A549 treated with RU486 at 1 μM for 4 hours (cell line): ENCODE data around the gene SLC31A2. TPM values are rescaled to one million over a fixed set of nuclear protein-coding genes. Genes with fewer than 3 reads are reported as not detected.

ENCODE experiments used
- total RNA-seq: library from RNA; stranded (reverse); fragments of 200-300 nt; extraction: Qiagen RNA extraction; gene quantifications from 5 replicates; pipeline ENCODE4 v1.2.3, GENCODE V29; 2022; ENCODE audit warnings: low read depth

Gene SLC31A2
- 6.4 to 7.7 TPM (median 7.1 TPM) in 5 replicates for total RNA-seq

DNA sequence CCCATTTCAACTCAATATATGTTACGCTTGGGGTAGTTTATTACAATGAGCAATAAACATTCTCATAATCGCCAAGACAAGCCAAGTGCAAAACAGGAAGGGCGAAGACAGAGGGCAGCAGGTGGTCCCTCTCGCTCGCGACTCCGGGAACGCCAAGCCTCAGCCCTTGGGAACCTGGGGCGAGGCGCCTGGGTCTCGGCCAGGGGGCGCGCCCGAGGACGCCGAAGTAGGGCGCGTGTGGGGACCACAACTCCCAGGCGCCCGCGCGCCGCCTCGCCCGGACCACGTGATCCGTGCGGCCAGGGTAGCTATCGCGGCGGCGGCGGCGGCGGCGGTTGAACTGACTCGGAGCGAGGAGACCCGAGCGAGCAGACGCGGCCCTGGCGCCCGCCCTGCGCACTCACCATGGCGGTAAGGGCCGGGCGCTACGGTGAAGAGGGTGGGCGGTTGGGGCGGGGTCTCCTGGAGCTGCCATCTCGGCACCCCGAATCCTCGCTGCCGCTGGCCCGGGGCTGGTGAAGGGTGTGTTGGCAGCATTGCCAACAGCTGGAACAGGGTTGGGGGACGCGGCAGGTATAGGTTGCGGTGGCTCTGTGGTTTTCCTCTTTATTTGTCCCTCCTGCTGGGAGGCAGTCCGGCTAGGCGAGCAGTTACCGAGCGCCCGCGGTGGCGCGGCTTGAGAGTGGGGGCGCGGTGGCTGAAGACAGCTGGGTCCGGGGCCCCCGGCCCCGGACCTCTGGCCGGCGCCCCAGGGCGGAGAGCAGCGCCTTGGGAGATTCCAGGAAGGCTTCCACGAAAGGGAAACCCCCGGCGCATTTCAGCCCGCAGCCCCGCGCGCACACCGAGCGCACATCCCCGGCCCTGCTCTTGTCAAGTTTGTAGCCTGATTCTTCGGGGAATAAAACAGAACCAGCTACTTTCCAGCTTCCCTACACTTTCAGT lies at the start of gene SLC31A2:
Gene SLC31A2 (plus strand): TSS at position 338 of the 942 bp plus-strand sequence. CDS start 68 bp downstream, at position 406.

Other genes with a start within 250 kb of the SLC31A2 start
- 0.74 to 1.1 TPM (median 0.83 TPM) in 5 replicates for gene ZNF883, start 138.8 kb upstream of the SLC31A2 start, total RNA-seq
- 0.86 to 1.9 TPM (median 1.8 TPM) in 5 replicates for gene ZFP37, start 94.3 kb upstream of the SLC31A2 start, total RNA-seq
- gene FKBP15, start 70.3 kb downstream of the SLC31A2 start, total RNA-seq: 17.5 to 18.4 TPM (median 17.8 TPM) in 5 replicates
- 17.9 to 23.9 TPM (median 22.0 TPM) in 5 replicates for gene SLC31A1, start 70.5 kb downstream of the SLC31A2 start, total RNA-seq
- gene CDC26, start 124.6 kb downstream of the SLC31A2 start, total RNA-seq: 43.0 to 67.2 TPM (median 45.6 TPM) in 5 replicates
- gene PRPF4, start 124.7 kb downstream of the SLC31A2 start, total RNA-seq: 54.5 to 61.0 TPM (median 57.9 TPM) in 5 replicates
- 0.09 to 0.15 TPM in 2 of 5 replicates, not detected in the others for gene RNF183, start 152.4 kb downstream of the SLC31A2 start, total RNA-seq
- gene WDR31, start 189.3 kb downstream of the SLC31A2 start, total RNA-seq: 0.88 to 1.3 TPM (median 1.2 TPM) in 5 replicates
- 0.03 to 0.22 TPM (median 0.06 TPM) in 4 of 5 replicates, not detected in the other for gene BSPRY, start 198.5 kb downstream of the SLC31A2 start, total RNA-seq
- gene HDHD3, start 226.0 kb downstream of the SLC31A2 start, total RNA-seq: 19.4 to 26.8 TPM (median 24.6 TPM) in 5 replicates